HepG2 (cell line): ENCODE measurements around the gene CAPN14. TPM values are rescaled to one million over a fixed set of nuclear protein-coding genes. Genes with fewer than 3 reads are reported as not detected.

Experiments used
- ATAC-seq: fragments of 200-7000 bp; cut with Tn5 transposase; 3 replicates; pipeline ENCODE4 v1.9.1; 2020; ENCODE audit warnings: mild to moderate bottlenecking, moderate library complexity
- BruUV-seq: library from RNA; stranded (reverse); fragments of 400-500 nt; replicated peaks from 2 replicates; lab custom pipeline; 2021; lab: Mats Ljungman, UMichigan
- CTCF ChIA-PET: fragments of 300-600 bp; formaldehyde crosslinking; extraction: SDS; loops from one replicate; lab custom pipeline; 2021; ENCODE audit warnings: low total read pairs, inconsistent platforms, low intra/inter-chr PET ratio; lab: Yijun Ruan, JAX
- POLR2A ChIA-PET: fragments of 350-600 bp; sonication (Branson Sonifier 250); formaldehyde crosslinking; loops from one replicate; lab custom pipeline; 2020; ENCODE audit warnings: antibody characterized with exemption, inconsistent platforms; lab: Yijun Ruan, JAX
- DNase-seq: peaks from one replicate; pipeline ENCODE4 v3.0.0-alpha.2; 2015; ENCODE audit warnings: low spot score
- FAIRE-seq: peaks from 3 replicates; lab custom pipeline; 2011; peaks lifted over from hg19 to GRCh38; lab: Jason Lieb, UNC
- H2AFZ ChIP-seq: one replicate; pipeline ENCODE4 v1.6.1; 2011; ENCODE audit warnings: low read length, inconsistent platforms
- H3K27ac ChIP-seq: fragments of 300-600 bp; 3 replicates; pipeline ENCODE4 v1.8.0; 2011; ENCODE audit warnings: mixed run types, mild to moderate bottlenecking, mixed read lengths, low read length, inconsistent platforms; ENCODE audit not compliant: insufficient read depth; ENCODE audit errors: extremely low read length
- H3K27me3 ChIP-seq, 2 experiments: fragments of 200-600 bp in 1 of 2; 2 replicates in 1 of 2; 3 replicates in 1 of 2; pipeline versions ENCODE4 v1.6.0 to v1.8.0; 2011; ENCODE audit warnings: low read length in 2 of 2, mild to moderate bottlenecking in 2 of 2, moderate library complexity in 2 of 2, inconsistent platforms in 1 of 2; ENCODE audit not compliant: insufficient read depth in 2 of 2, control insufficient read depth in 1 of 2
- H3K36me3 ChIP-seq, 2 experiments: fragments of 200-600 bp in 1 of 2; replicated peaks in 1 of 2; 2 replicates in 1 of 2; 3 replicates in 1 of 2; pipeline versions ENCODE4 v1.5.1 to v1.8.0; 2011; ENCODE audit warnings: low read length in 2 of 2, inconsistent platforms in 1 of 2; ENCODE audit not compliant: insufficient read depth in 2 of 2, control insufficient read depth in 1 of 2
- H3K4me1 ChIP-seq: 2 replicates; pipeline ENCODE4 v1.5.1; 2012; ENCODE audit warnings: low read length, inconsistent platforms; ENCODE audit not compliant: insufficient read depth
- H3K4me2 ChIP-seq: 2 replicates; pipeline ENCODE4 v1.6.0; 2011; ENCODE audit warnings: low read depth, low read length, inconsistent platforms
- H3K4me3 ChIP-seq, 3 experiments: fragments of 200-600 bp in 1 of 3; sonication (generic), shearing (Covaris generic) in 1 of 3; replicated peaks in 1 of 3; 2 replicates each; pipeline ENCODE4 v1.5.1; 2011 to 2016; ENCODE audit warnings: low read length in 3 of 3, inconsistent platforms in 2 of 3, low read depth in 2 of 3, mild to moderate bottlenecking in 2 of 3, control low read depth in 1 of 3, mixed read lengths in 1 of 3; ENCODE audit not compliant: insufficient read depth in 1 of 3
- H3K79me2 ChIP-seq: one replicate; pipeline ENCODE4 v1.6.1; 2011; ENCODE audit warnings: low read length, inconsistent platforms; ENCODE audit not compliant: insufficient read depth
- H3K9ac ChIP-seq: 2 replicates; pipeline ENCODE4 v1.6.0; 2011; ENCODE audit warnings: mild to moderate bottlenecking, low read depth, low read length, inconsistent platforms; ENCODE audit not compliant: insufficient read depth
- H3K9me3 ChIP-seq: 2 replicates; pipeline ENCODE4 v1.5.1; 2012; ENCODE audit warnings: mild to moderate bottlenecking, low read length
- H4K20me1 ChIP-seq: 2 replicates; pipeline ENCODE4 v1.6.0; 2011; ENCODE audit warnings: inconsistent platforms, mild to moderate bottlenecking, low read length, moderate library complexity; ENCODE audit not compliant: insufficient read depth
- AGO1 ChIP-seq: fragments of 200-400 bp; formaldehyde crosslinking; IDR thresholded peaks from 2 replicates; pipeline ENCODE4 v1.6.1; 2017; ENCODE audit warnings: mild to moderate bottlenecking, low read depth, low read length, moderate library complexity; ENCODE audit not compliant: poor library complexity, severe bottlenecking
- EHMT2 ChIP-seq: fragments of 200-600 bp; sonication (generic); IDR thresholded peaks from 2 replicates; pipeline ENCODE4 v1.7.0; 2017; ENCODE audit warnings: antibody characterized with exemption, low read depth, low read length, borderline replicate concordance
- IKZF1 ChIP-seq: fragments of 450-650 bp; IDR thresholded peaks from 2 replicates; pipeline ENCODE4 v1.7.1; 2016
- KAT2B ChIP-seq: fragments of 150-350 bp; IDR thresholded peaks from 2 replicates; pipeline ENCODE4 v1.6.1; 2014; ENCODE audit warnings: low read depth, low read length, borderline replicate concordance
- KMT2B ChIP-seq: IDR thresholded peaks from 2 replicates; pipeline ENCODE4 v1.6.1; 2016; ENCODE audit warnings: missing genetic modification reagents, missing compliant biosample characterization
- REL ChIP-seq: sonication (generic); formaldehyde crosslinking; conservative IDR thresholded peaks from 2 replicates; pipeline ENCODE4 v1.8.0; 2022; ENCODE audit warnings: mild to moderate bottlenecking, missing genetic modification reagents, moderate library complexity
- SSRP1 ChIP-seq: IDR thresholded peaks from 2 replicates; pipeline ENCODE4 v1.6.1; 2016; ENCODE audit warnings: control low read depth
- ZFP82 ChIP-seq: sonication (generic); formaldehyde crosslinking; IDR thresholded peaks from 2 replicates; pipeline ENCODE4 v1.5.1; 2020; ENCODE audit warnings: mild to moderate bottlenecking, missing genetic modification reagents, borderline replicate concordance
- ZNF20 ChIP-seq: sonication (generic); formaldehyde crosslinking; IDR thresholded peaks from 2 replicates; pipeline ENCODE4 v1.4.0; 2020; ENCODE audit warnings: mild to moderate bottlenecking, moderate library complexity, missing genetic modification reagents
- WGBS: methylation state at CpG from one replicate; pipeline ENCODE4 v1.1.6; 2017; ENCODE audit warnings: low lambda C conversion rate; 5-methylcytosine and 5-hydroxymethylcytosine counted together
- in situ Hi-C: cut with HindIII; loops from 2 replicates; pipeline ENCODE4 v1.10.0; 2017; ENCODE audit warnings: low pct_unique_long_range_greater_than_20kb; ENCODE audit not compliant: extremely low pct_ligation_motif_present
- intact Hi-C: fragments of 100-400 bp; cut with micrococcal nuclease; formaldehyde crosslinking; loops from one replicate; pipeline ENCODE4 v1.10.0; 2022; ENCODE audit not compliant: unreplicated experiment
- polyA plus RNA-seq, 8 experiments: library from polyadenylated mRNA; depleted of rRNA in 3 of 8; stranded (reverse) in 7 of 8; unstranded in 1 of 8; fragments of >200 nt; fragmentation: Illumina TruSeq in 4 of 8; extraction: Trizol in 4 of 8; gene quantifications; 2 replicates each; pipeline versions ENCODE4 v1.2.1 to v1.2.3, GENCODE V29; 2011 to 2016; ENCODE audit warnings: low read depth in 4 of 8, missing spikeins in 1 of 8, mixed read lengths in 1 of 8; ENCODE audit not compliant: insufficient read depth in 1 of 8
- total RNA-seq, 5 experiments: library from RNA; depleted of rRNA; stranded (reverse); fragments of >200 nt; fragmentation: Illumina TruSeq; extraction: Trizol; gene quantifications; 2 replicates each; pipeline ENCODE4 v1.2.3, GENCODE V29; 2016; ENCODE audit warnings: low read depth in 1 of 5
- TF ChIP-seq, protein P1 (sequence below), 2 experiments: sonication (generic) in 1 of 2; formaldehyde crosslinking in 1 of 2; IDR thresholded peaks; 2 replicates each; pipeline versions ENCODE4 v1.4.0 to v1.6.1; 2016 to 2020; ENCODE audit warnings: borderline replicate concordance in 1 of 2, low read depth in 1 of 2, mild to moderate bottlenecking in 1 of 2, missing genetic modification reagents in 1 of 2

Gene CAPN14
- total and polyA plus RNA-seq, 2 of the 13 experiments (the other 11 are each of a cell fraction or from before 2014, with no cell fraction given), result not detected

DNA sequence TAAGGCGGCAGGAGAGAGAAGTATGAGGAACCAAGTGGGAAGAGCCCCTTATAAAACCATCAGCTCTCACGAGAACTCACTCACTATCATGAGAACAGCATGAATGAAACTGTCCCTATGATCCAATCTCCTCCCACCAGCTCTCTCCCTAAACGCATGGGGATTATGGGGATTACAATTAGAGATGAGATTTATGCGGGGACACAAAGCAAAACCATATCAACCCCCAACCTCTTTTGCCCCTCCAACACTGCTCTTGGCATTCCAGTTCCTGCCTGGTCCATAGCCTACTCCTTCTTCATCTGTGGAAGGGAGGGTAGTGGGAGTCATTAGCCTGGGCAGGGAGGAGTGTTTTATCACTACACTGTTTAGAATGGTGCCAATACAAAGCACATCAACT, 15.3 kb upstream of the CAPN14 start:
- TF ChIP-seq AGO1, result no peak
- no peak for TF ChIP-seq REL (CRISPR knock-in tag)
- TF ChIP-seq ZNF20, result no peak
- no peak for TF ChIP-seq ZFP82 (CRISPR knock-in tag)
- TF ChIP-seq SSRP1 (CRISPR knock-in tag), result no peak
- TF ChIP-seq EHMT2, result no peak
- no peak for TF ChIP-seq IKZF1
- TF ChIP-seq, protein P1, sequence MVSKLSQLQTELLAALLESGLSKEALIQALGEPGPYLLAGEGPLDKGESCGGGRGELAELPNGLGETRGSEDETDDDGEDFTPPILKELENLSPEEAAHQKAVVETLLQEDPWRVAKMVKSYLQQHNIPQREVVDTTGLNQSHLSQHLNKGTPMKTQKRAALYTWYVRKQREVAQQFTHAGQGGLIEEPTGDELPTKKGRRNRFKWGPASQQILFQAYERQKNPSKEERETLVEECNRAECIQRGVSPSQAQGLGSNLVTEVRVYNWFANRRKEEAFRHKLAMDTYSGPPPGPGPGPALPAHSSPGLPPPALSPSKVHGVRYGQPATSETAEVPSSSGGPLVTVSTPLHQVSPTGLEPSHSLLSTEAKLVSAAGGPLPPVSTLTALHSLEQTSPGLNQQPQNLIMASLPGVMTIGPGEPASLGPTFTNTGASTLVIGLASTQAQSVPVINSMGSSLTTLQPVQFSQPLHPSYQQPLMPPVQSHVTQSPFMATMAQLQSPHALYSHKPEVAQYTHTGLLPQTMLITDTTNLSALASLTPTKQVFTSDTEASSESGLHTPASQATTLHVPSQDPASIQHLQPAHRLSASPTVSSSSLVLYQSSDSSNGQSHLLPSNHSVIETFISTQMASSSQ (IDR thresholded peaks at IDR 0.05; ENCODE audit: low read depth), result no peak
- TF ChIP-seq, protein P1 (CRISPR knock-in tag; IDR thresholded peaks at IDR 0.05; ENCODE audit: borderline replicate concordance), result no peak
- TF ChIP-seq KAT2B, result no peak
- TF ChIP-seq KMT2B (CRISPR knock-in tag), result no peak
- H3K36me3 ChIP-seq, result no peaks in the 10 kb centered on the region
- ATAC-seq (no peak), DNase-seq (no peak), FAIRE-seq (no peak)
- in situ Hi-C loops (no loop called here), intact Hi-C loops (no loop called here)
- H3K27ac ChIP-seq, result no peak overlapping the region
- H2AFZ ChIP-seq, result no peak overlapping the region
- no peaks in the 10 kb centered on the region for H3K79me2 ChIP-seq
- H3K4me1 ChIP-seq, result no peaks in the 10 kb centered on the region
- CTCF ChIA-PET, result no interaction called here
- H3K9ac ChIP-seq, result no peak overlapping the region
- peaks cover 0 to 23% of the 10 kb centered on the region in 2 experiments; a peak in 3 of 5 replicates for H3K27me3 ChIP-seq
- WGBS, result 13% methylated on average over 4 of the region's 4 CpGs
- no peak overlapping the region for H3K4me3 ChIP-seq
- no peaks in the 10 kb centered on the region for H4K20me1 ChIP-seq
- no peaks in the 10 kb centered on the region for H3K9me3 ChIP-seq
- no TSS peak for BruUV-seq
- POLR2A ChIA-PET, result no interaction called here
- no peak overlapping the region for H3K4me2 ChIP-seq
